HG02981 (cell line): ENCODE data around the gene PPIL3.
"Not testable (repeated sequence)": the region's sequence is repeated elsewhere in the genome, so short reads cannot be mapped to it uniquely, and the experiment has no call there.

ENCODE experiments used
- ATAC-seq: cut with Tn5 transposase; IDR thresholded peaks from one replicate; pipeline ENCODE4 v1.9.1; 2021; ENCODE audit warnings: mild to moderate bottlenecking, moderate library complexity; ENCODE audit not compliant: unreplicated experiment

Gene PPIL3

GRCh38 chr2:200888704-200889625 lies at the start of gene PPIL3, which contains the start of gene NIF3L1:
Gene PPIL3, minus strand, starts transcription at chr2:200889077. Its CDS starts 1,462 bp downstream, at chr2:200887615.
Gene NIF3L1, plus strand, starts transcription at chr2:200889371. Its CDS starts 2,573 bp downstream, at chr2:200891944.
- peak; percentile 83 for ATAC-seq

GRCh38 chr2:200930947-200931626 lies 42.2 kb upstream of the PPIL3 start:
- no peak for ATAC-seq

GRCh38 chr2:200929334-200930249 lies 40.7 kb upstream of the PPIL3 start:
- ATAC-seq = no peak

- no peak for ATAC-seq
Observed at GRCh38 chr2:200922439-200922838, 33.6 kb upstream of the PPIL3 start.

GRCh38 chr2:200913654-200914053 lies 24.8 kb upstream of the PPIL3 start:
- ATAC-seq = no peak

GRCh38 chr2:200909958-200910357 lies 21.1 kb upstream of the PPIL3 start:
- no peak for ATAC-seq

GRCh38 chr2:200905618-200906296 lies 16.9 kb upstream of the PPIL3 start:
- ATAC-seq = no peak

- peak; percentile 98 for ATAC-seq
Observed at GRCh38 chr2:200901459-200902072, 12.7 kb upstream of the PPIL3 start.

GRCh38 chr2:200899482-200899881 lies 10.6 kb upstream of the PPIL3 start:
- ATAC-seq = no peak

- not testable (repeated sequence) for ATAC-seq
Observed at GRCh38 chr2:200881715-200882249, 7.1 kb downstream of the PPIL3 start.

GRCh38 chr2:200878289-200878880 lies 10.5 kb downstream of the PPIL3 start:
- ATAC-seq = no peak

GRCh38 chr2:200877443-200877842 lies 11.4 kb downstream of the PPIL3 start:
- ATAC-seq = no peak

- ATAC-seq = no peak
Observed at GRCh38 chr2:200873560-200873959, 15.3 kb downstream of the PPIL3 start.

GRCh38 chr2:200871151-200871550 lies 17.7 kb downstream of the PPIL3 start:
- ATAC-seq = no peak

GRCh38 chr2:200869014-200869413 lies 19.9 kb downstream of the PPIL3 start:
- no peak for ATAC-seq

- peak; percentile 81 for ATAC-seq
Observed at GRCh38 chr2:200864176-200865034, 24.5 kb downstream of the PPIL3 start, which contains the start of gene CLK1. Gene CLK1, minus strand, starts transcription at chr2:200864658. Its CDS starts 2,796 bp downstream, at chr2:200861862.

- ATAC-seq = no peak
Observed at GRCh38 chr2:200863782-200864175, 25.1 kb downstream of the PPIL3 start.

GRCh38 chr2:200862532-200863000 lies 26.3 kb downstream of the PPIL3 start:
- no peak for ATAC-seq
